ENCODE data around the gene RAB28. TPM values are rescaled to one million over a fixed set of nuclear protein-coding genes. Genes with fewer than 3 reads are reported as not detected.

Gene RAB28
- total RNA-seq, 1 experiment from 2014 or later, result 19.8 TPM

DNA sequence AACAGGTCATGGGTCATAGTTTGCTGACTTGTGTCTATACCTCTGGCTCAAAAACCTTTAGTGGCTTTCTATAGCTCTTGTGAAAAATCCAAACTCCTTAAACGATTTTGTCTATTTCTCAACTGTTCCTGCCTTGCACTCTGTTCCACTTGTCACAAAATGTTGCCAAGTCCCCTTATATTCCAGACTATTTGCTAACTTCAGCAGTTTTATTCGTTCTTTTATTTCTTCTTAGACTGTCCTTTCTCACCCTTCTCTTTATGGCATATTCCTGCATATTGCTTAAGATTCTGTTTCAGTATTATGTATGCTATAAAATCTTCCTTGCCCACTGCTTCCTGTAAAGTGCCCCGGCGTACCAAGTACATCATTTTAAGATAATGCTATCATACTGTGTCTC lies 80.8 kb downstream of the RAB28 start:
- H3K79me1 ChIP-seq (ENCODE audit: insufficient read depth, low read depth, low read length, poor library complexity, severe bottlenecking), result no peaks in the 10 kb centered on the region
- H3K36me3 Mint-ChIP-seq (ENCODE audit: insufficient read depth in 1 of 3, low read depth in 3 of 3), result peaks cover 7 to 9% (median 8%) of the 10 kb centered on the region in 3 experiments; a peak in 4 of 7 replicates
- H3K27ac Mint-ChIP-seq, result no peak overlapping the region
- no peaks in the 10 kb centered on the region for H4K20me1 ChIP-seq (ENCODE audit: control insufficient read depth, insufficient read depth, insufficient read length)
- H4K8ac ChIP-seq (replicated peaks; ENCODE audit: insufficient read length, low read depth, low read length), result no peak overlapping the region
- DNase-seq, result no peak
- H4K5ac ChIP-seq (ENCODE audit: insufficient read length, low read depth, low read length), result no peak overlapping the region
- H3K4me1 ChIP-seq (ENCODE audit: insufficient read depth, low read length), result no peaks in the 10 kb centered on the region
- H2BK20ac ChIP-seq (ENCODE audit: low read depth, low read length, poor library complexity, severe bottlenecking), result no peak overlapping the region
- no peak overlapping the region for H3T11ph ChIP-seq (ENCODE audit: low read length)
- H3K79me2 ChIP-seq (ENCODE audit: insufficient read depth, low read length), result no peaks in the 10 kb centered on the region
- H3K9me3 ChIP-seq (ENCODE audit: control insufficient read depth, low read depth, low read length), result no peaks in the 10 kb centered on the region
- no peak overlapping the region for H2BK120ac ChIP-seq (ENCODE audit: low read depth, low read length, poor library complexity, severe bottlenecking)
- H3K27me3 Mint-ChIP-seq (ENCODE audit: low read depth), result no peaks in the 10 kb centered on the region
- H3K18ac ChIP-seq (ENCODE audit: insufficient read length, low read depth, low read length), result no peak overlapping the region
- H2BK12ac ChIP-seq (ENCODE audit: insufficient read length, low read depth, low read length), result no peak overlapping the region
- no peak overlapping the region for H3K23ac ChIP-seq (ENCODE audit: insufficient read length, low read depth, low read length)
- H3K4me3 Mint-ChIP-seq, result no peak overlapping the region
- H2AFZ ChIP-seq (ENCODE audit: low read length), result no peak overlapping the region
- no peak overlapping the region for H4K91ac ChIP-seq (ENCODE audit: insufficient read length, low read depth, low read length)
- H3K9ac ChIP-seq (ENCODE audit: extremely low read depth, insufficient read length, low read length), result no peak overlapping the region
- no peaks in the 10 kb centered on the region for H3K23me2 ChIP-seq (ENCODE audit: insufficient read length, low read depth, low read length, poor library complexity, severe bottlenecking)
- no peak overlapping the region for H3K56ac ChIP-seq (ENCODE audit: insufficient read length, low read depth, low read length)
- no peaks in the 10 kb centered on the region for H3K4me1 Mint-ChIP-seq
- no CpG with 5 or more reads among the region's 4 CpGs for WGBS (ENCODE audit: extremely low coverage, insufficient read length, low lambda C conversion rate)
- H2BK5ac ChIP-seq (ENCODE audit: insufficient read length, low read length), result no peak overlapping the region
- no peak overlapping the region for H3K4me2 ChIP-seq (ENCODE audit: insufficient read depth, insufficient read length, low read length)
- H3K27ac ChIP-seq (ENCODE audit: insufficient read length, low read depth, low read length), result no peak overlapping the region
- TF ChIP-seq, protein P1, sequence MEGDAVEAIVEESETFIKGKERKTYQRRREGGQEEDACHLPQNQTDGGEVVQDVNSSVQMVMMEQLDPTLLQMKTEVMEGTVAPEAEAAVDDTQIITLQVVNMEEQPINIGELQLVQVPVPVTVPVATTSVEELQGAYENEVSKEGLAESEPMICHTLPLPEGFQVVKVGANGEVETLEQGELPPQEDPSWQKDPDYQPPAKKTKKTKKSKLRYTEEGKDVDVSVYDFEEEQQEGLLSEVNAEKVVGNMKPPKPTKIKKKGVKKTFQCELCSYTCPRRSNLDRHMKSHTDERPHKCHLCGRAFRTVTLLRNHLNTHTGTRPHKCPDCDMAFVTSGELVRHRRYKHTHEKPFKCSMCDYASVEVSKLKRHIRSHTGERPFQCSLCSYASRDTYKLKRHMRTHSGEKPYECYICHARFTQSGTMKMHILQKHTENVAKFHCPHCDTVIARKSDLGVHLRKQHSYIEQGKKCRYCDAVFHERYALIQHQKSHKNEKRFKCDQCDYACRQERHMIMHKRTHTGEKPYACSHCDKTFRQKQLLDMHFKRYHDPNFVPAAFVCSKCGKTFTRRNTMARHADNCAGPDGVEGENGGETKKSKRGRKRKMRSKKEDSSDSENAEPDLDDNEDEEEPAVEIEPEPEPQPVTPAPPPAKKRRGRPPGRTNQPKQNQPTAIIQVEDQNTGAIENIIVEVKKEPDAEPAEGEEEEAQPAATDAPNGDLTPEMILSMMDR (conservative IDR thresholded peaks at IDR 0.05), result no peak
- H3K9me3 Mint-ChIP-seq, result no peaks in the 10 kb centered on the region
- no peaks in the 10 kb centered on the region for H3K27me3 ChIP-seq (ENCODE audit: insufficient read depth, low read length)
- no peak overlapping the region for H2BK15ac ChIP-seq (ENCODE audit: low read depth, low read length)
- H3K4ac ChIP-seq (ENCODE audit: low read depth, low read length), result no peak overlapping the region
- no peak overlapping the region for H2AK5ac ChIP-seq (ENCODE audit: insufficient read length, low read length)
- H3K14ac ChIP-seq (ENCODE audit: insufficient read depth, low read length), result no peak overlapping the region
